HG03469 (cell line): ENCODE results near the gene PTPRN2.

Experiments
- ATAC-seq: cut with Tn5 transposase; IDR thresholded peaks from one replicate; pipeline ENCODE4 v1.9.1; 2021; ENCODE audit warnings: mild to moderate bottlenecking, moderate library complexity, moderate number of reproducible peaks; ENCODE audit not compliant: unreplicated experiment

Gene PTPRN2

GRCh38 chr7:158028290-158028941, 559.2 kb downstream of the PTPRN2 start:
- no peak for ATAC-seq

GRCh38 chr7:158027646-158028045, 560.0 kb downstream of the PTPRN2 start:
- ATAC-seq = no peak

- ATAC-seq = no peak
These were observed 560.9 kb downstream of the PTPRN2 start for GRCh38 chr7:158026636-158027265.

- no peak for ATAC-seq
These were observed 561.7 kb downstream of the PTPRN2 start for GRCh38 chr7:158025686-158026600.

- ATAC-seq = no peak
These were observed 562.7 kb downstream of the PTPRN2 start for GRCh38 chr7:158024881-158025280.

- ATAC-seq = no peak
These were observed 563.3 kb downstream of the PTPRN2 start for GRCh38 chr7:158024351-158024715.

- no peak for ATAC-seq
These were observed 563.8 kb downstream of the PTPRN2 start for GRCh38 chr7:158023681-158024350.

- no peak for ATAC-seq
These were observed 564.5 kb downstream of the PTPRN2 start for GRCh38 chr7:158023157-158023556.

GRCh38 chr7:158022601-158023000, 565.0 kb downstream of the PTPRN2 start:
- ATAC-seq = no peak

- ATAC-seq = no peak
These were observed 565.8 kb downstream of the PTPRN2 start for GRCh38 chr7:158021836-158022235.

- no peak for ATAC-seq
These were observed 566.9 kb downstream of the PTPRN2 start for GRCh38 chr7:158020706-158021095.

GRCh38 chr7:158019726-158020705, 567.6 kb downstream of the PTPRN2 start:
- no peak for ATAC-seq

- ATAC-seq = no peak
These were observed 568.5 kb downstream of the PTPRN2 start for GRCh38 chr7:158018971-158019645.

- ATAC-seq = no peak
These were observed 569.4 kb downstream of the PTPRN2 start for GRCh38 chr7:158018098-158018762.

- ATAC-seq = no peak
These were observed 570.2 kb downstream of the PTPRN2 start for GRCh38 chr7:158017111-158018097.

GRCh38 chr7:158016180-158017097, 571.2 kb downstream of the PTPRN2 start:
- no peak for ATAC-seq
